HTERT RPE-1 (cell line): ENCODE data around the gene HLA-B.
"Not testable (repeated sequence)": the region's sequence is repeated elsewhere in the genome, so short reads cannot be mapped to it uniquely, and the experiment has no call there.

Source experiments
- in situ Hi-C: fragments of 300-500 bp; cut with MboI; formaldehyde crosslinking; loops from 4 replicates; pipeline ENCODE4 v1.14.3; 2020; ENCODE audit warnings: low sequenced_read_pairs

Gene HLA-B

GRCh38 chr6:31356946-31357466 is at the start of gene HLA-B:
TSS of gene HLA-B (minus strand) at chr6:31357179. CDS start at chr6:31357158, 21 bp downstream.
- in situ Hi-C loops = no loop called here

- in situ Hi-C loops = no loop called here
These were observed 49.0 kb upstream of the HLA-B start for GRCh38 chr6:31405996-31406395.

GRCh38 chr6:31404061-31404364 is 47.0 kb upstream of the HLA-B start:
- in situ Hi-C loops = not testable (repeated sequence)

- in situ Hi-C loops = no loop called here
These were observed 46.5 kb upstream of the HLA-B start, which contains the start of gene MICA for GRCh38 chr6:31403283-31404060. TSS of gene MICA (plus strand) at chr6:31403595. CDS start at chr6:31403633, 38 bp downstream.

GRCh38 chr6:31402324-31403282 is 45.6 kb upstream of the HLA-B start:
- in situ Hi-C loops = no loop called here

GRCh38 chr6:31401403-31401802 is 44.4 kb upstream of the HLA-B start:
- in situ Hi-C loops = no loop called here

- in situ Hi-C loops = no loop called here
These were observed 43.7 kb upstream of the HLA-B start for GRCh38 chr6:31400467-31401289.

- in situ Hi-C loops = no loop called here
These were observed 42.8 kb upstream of the HLA-B start for GRCh38 chr6:31399589-31400466.

- in situ Hi-C loops = no loop called here
These were observed 41.0 kb upstream of the HLA-B start for GRCh38 chr6:31397901-31398525.

- in situ Hi-C loops = not testable (repeated sequence)
These were observed 40.1 kb upstream of the HLA-B start for GRCh38 chr6:31397153-31397499.

GRCh38 chr6:31396422-31397152 is 39.6 kb upstream of the HLA-B start:
- in situ Hi-C loops = no loop called here

GRCh38 chr6:31395832-31396231 is 38.9 kb upstream of the HLA-B start:
- in situ Hi-C loops = no loop called here

- in situ Hi-C loops = no loop called here
These were observed 37.4 kb upstream of the HLA-B start for GRCh38 chr6:31394381-31394780.

- in situ Hi-C loops = no loop called here
These were observed 37.0 kb upstream of the HLA-B start for GRCh38 chr6:31393932-31394331.

GRCh38 chr6:31389802-31390132 is 32.8 kb upstream of the HLA-B start:
- in situ Hi-C loops = not testable (repeated sequence)

GRCh38 chr6:31388916-31389801 is 32.2 kb upstream of the HLA-B start:
- in situ Hi-C loops = not testable (repeated sequence)

- in situ Hi-C loops = no loop called here
These were observed 30.0 kb upstream of the HLA-B start for GRCh38 chr6:31386977-31387376.

GRCh38 chr6:31386099-31386498 is 29.1 kb upstream of the HLA-B start:
- in situ Hi-C loops = no loop called here
